GM21576 (cell line): ENCODE measurements around the gene ZDHHC7.
"Not testable (repeated sequence)": the region's sequence is repeated elsewhere in the genome, so short reads cannot be mapped to it uniquely, and the experiment has no call there.

Experiments used
- ATAC-seq: cut with Tn5 transposase; IDR thresholded peaks from one replicate; pipeline ENCODE4 v1.9.1; 2021; ENCODE audit warnings: mild to moderate bottlenecking, moderate library complexity; ENCODE audit not compliant: unreplicated experiment

ZDHHC7 gene, protein sequence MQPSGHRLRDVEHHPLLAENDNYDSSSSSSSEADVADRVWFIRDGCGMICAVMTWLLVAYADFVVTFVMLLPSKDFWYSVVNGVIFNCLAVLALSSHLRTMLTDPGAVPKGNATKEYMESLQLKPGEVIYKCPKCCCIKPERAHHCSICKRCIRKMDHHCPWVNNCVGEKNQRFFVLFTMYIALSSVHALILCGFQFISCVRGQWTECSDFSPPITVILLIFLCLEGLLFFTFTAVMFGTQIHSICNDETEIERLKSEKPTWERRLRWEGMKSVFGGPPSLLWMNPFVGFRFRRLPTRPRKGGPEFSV

DNA sequence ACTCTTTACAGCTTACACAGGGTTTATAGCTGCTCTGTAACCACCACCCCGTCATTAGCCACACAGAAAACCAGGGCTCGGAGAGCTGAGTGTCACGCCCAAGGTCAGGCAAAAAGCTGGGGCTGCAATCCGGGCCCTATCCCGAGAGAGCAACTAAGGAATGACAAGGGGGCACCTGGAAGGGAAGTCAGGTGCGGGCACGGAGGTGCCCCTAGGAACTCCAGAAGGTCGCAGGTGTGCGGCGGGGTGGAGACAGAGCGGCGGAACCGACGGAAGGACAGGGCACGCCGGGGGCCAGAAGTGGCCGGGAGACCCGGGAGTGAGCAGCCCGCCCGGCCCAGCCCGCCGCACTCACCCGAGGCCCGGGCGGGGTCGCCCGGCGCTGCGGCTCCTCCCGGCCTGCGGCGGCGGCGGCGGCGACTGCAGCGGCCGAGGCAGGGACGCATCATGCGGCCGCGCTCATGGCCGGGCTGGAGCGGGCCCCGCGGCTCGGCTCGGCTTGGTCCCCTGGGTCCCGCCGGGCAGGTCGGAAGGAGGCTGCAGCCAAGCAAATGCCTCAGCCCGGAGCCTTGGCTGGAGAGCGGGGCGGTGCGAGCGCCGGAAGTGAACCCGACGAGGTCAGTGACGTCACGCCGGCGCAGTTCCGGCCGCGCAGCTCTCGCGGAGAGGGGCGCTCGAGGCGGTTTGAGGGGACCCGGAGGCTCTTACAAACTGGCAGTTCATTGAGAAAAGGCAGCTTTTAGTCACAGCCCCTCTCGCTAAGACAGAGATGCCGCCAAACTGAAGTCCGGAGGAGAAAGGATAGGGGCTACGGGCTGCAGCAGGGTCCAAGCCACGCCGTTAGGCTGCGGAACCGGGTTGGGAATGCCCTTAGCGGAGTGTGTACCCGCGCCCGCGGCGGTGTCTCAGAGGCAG is at the start of gene ZDHHC7:
Gene ZDHHC7, minus strand, starts transcription at position 605 of the 915 bp plus-strand sequence. CDS start 20,917 bp downstream, outside the sequence.
- ATAC-seq, result peak; percentile 89

DNA sequence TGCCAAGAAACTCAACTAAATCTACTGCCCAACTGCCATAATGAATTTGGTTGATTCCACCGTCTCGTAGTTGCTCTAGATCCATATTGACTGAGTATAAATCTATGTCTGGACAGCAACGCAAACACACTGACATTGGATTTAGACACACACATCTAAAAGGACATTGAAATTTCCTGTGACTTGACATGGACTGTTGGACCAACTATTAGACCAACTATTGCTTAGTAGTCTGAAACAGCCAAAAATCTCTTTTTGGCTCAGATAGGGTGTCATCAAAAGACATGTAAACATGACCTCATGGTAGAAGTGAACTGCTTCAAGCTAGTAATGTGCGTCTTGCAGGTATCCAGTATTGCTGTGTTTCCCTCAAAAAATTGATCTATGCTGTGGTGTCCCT is 47.6 kb upstream of the ZDHHC7 start:
- no peak for ATAC-seq

DNA sequence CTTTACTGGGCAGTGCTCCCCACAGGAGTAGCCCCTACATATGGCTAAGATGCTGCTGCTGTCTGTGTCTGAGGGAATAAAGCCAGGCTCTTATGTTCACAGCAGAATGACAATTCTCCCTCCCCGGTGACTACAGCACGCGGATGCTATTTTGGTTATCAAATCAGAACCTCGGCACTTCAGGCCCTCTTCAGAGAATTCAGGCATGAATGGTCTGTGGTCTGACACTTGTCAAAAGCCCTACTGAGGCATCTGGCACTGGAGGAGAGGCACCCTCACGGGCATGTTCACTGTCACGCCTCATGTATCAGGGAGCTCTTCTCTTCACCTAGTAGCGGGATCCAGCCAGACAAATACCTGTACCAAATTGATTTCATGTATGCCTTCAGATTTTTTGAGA is 46.6 kb upstream of the ZDHHC7 start:
- ATAC-seq, result no peak

DNA sequence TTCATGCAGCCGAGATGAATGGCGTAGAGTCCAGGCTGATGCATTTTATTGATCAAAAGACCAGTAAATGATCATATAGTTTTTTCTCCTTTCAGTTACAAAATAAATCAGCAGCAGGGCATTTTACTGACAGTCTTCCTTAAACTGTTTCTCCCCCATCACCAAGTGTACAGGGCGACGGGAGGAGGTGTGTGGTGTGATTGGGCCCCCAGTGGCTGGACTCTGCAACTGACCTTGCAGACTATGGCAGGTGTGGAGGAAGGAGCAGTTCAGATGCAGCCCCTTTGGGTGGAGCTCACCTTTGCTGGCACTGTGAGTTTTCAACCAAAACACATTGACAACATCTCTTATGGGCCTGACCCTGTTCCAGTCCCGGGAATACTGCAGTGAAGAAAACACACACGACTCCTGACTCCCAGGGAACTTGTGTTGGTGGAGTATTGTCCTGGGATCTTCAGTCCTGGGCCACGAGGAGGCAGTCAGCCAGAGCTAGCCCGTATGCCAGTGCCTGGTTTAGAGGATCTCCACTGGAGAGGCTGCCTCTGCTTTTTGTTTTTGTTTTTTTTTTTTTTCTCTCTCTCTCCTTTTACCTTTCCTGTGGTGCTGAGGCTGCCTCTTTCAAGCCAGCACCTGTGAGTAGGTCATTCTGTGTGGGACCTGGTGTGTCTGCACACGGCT is 46.0 kb upstream of the ZDHHC7 start:
- ATAC-seq, result no peak

DNA sequence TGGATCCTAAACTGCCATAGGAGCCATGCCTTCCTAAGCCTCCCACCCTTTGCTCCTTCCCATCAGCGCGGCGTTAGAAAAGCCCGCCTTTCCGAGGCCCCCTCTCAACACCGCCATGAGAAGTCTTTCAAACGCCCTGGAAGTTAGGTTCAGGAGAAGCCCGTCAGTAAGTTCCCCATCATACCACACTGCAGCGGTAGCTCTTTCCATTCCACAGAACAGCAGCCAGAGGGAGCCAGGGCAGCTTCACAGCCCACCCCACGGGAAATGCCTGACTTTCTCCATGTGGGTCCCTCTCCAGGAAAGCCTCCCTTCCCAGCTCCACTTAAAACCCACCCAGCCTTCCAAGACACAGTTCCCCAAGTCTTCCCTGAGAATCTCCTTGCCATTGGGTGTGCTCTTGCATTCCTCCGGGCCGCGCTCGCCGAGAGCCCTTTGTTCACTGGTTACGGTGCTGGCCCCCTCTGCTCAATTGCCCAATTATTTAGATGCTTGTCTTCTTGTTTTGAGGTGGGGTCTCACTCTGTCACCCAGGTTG is 44.9 kb upstream of the ZDHHC7 start:
- ATAC-seq, result no peak

DNA sequence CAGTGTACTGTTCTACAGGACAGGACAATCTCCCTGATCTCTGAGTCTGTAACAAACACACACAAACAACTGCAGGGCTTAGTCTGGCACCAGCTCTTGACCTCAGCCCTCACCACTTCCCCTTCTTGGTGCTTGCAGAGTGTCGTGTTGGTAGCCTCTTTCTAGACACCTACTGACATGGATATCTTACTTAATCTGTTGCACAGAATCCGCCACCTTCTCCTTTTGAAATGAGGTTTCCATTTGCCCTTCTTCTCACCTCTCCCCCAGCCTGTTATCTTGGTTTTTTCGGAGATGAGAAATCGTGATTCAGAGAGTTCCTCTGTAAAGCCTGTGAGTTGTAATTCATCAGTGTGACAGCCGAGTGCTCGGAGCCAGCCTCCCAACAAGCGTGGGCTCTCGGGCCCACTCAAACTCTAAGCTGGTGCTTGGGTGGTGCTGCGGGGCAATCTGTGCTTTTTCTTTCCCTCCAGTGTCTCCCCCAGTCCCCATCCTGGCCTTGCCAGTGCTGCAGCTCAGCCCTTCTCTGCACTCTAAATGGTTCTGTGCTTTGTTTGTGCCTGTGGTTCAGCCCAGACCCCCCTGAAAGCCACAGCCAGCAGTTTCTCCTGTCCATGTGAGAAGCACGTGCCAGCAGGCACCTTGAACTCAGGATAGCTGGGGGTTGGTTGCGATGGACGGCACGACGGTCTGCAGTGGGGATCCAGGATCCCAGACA is 44.3 kb upstream of the ZDHHC7 start:
- ATAC-seq, result peak; percentile 90

DNA sequence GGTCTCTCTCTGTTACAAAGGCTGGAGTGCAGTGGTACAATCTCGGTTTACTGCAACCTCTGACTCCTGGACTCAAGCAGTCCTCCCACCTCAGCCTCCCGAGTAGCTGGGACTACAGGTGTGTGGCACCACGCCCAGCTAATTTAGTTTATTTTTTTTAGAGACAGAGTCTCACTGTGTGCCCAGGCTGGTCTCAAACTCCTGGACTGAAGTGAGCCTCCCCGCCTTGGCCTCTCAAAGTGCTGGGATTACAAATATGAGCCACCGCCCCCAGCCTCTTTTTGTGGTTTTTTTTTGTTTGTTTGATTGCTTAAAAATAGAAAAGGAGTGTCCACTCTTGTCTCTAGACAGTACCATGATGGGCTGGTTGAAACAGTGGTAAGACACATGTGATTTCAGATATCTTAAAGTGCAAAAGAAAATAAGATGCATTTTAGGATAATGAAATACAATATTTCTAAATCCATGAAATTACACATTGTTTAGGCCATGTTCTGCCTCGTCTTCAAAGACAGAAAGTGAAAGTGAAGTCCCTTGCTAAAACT is 43.7 kb upstream of the ZDHHC7 start:
- ATAC-seq, result no peak

DNA sequence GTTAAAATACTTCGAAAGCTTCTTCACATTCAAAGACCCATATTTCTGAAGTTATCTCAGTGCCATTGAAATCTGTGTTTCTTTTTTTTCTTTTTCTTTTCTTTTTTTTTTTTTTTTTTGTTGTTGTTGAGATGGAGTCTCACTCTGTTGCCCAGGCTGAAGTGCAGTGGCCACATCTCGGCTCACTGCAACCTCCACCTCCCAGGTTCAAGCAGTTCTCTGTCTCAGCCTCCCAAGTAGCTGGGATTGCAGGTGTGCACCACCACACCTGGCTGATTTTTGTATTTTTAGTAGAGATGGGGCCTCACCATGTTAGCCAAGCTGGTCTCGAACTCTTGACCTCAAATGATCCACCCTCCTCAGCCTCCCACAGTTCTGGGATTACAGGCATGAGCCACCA is 43.0 kb upstream of the ZDHHC7 start:
- ATAC-seq, result not testable (repeated sequence)

DNA sequence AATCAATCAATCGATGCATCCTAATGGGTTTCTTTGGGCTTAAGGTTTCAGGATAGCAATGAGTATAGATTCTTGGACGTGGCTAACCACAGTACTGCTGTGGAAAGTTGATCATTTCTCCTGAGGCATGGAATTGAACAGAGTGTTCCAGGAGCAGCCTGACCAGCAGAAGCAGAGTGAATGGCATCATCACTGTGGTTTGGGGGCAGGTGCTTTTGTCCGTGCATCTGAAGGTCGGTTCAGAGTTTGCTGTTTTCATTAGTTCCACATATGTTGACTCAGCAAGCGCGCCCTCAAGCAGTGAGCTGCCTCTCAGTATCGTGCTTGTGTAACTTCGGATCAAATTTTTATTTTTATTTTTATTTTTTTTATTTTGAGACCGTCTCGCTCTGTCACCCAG is 41.2 kb upstream of the ZDHHC7 start:
- no peak for ATAC-seq

DNA sequence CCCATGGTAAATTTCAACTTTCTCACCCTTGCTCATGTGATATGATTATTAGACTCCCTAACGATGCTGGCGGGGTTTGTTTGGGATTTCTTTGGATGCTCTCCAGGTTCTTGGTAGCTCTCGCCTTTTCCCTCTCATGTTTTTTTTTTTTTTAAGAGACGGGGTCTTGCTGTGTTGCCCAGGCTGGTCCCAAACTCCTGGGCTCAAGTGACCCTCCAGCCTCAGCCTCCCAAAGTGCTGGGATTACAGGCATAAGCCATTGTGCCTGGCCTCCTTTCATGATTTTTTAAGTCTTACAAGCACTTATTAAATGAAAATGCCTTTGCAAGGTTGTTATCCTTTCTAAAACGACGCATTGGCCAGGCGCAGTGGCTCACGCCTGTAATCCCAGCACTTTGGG is 40.3 kb upstream of the ZDHHC7 start:
- no peak for ATAC-seq

DNA sequence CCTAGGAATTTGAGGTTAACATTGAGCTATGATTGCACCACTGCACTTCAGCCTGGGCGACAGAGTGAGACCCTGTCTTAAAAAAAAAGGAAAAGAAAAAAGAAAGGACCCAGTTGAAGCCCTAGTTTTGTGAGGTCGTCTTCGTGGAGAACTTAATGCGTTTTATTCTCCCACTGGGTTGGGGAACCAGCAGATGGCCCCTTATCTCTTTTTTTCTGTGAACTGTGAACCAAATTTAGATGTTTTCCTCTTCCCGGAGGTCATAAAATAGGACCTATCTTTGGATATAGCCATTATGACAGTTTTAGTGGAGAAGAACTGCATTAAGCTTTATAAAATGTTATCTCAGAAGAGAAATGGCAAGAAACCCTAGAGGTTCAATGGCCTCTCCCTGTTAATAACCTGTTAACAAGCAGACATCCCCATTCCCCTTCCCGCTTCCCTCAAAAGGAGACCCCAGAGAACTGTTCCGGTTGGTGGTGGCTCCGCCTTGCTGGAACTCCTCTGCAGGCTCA is 39.8 kb upstream of the ZDHHC7 start:
- ATAC-seq, result no peak

DNA sequence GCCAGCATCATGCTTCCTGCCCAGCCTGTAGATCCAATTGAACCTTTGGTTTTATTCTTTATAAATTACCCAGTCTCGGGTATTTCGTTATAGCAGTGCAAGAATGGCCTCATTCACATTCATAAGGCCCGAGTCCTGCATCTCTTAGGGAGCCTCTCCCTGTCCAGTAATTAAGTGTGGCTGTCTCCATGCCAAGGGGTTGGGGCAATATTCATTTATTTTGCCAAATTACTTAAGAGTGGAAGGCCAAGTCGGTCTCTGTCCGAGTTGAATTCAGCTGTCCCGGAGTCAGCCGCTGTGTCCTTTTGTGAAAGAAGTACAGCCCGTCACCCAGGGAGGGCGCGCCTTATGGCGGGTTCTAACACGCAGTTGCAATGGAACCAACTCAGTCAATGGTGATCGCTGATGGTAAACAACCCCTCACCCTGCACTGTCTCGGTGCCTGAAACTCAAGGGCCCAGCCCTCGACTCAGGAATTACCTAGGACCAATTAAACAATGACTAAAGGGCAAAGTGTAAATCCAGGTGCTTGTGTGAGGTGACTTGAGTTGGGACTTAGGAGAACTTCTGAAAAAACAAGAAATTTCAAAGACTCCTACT is 38.5 kb upstream of the ZDHHC7 start:
- no peak for ATAC-seq

DNA sequence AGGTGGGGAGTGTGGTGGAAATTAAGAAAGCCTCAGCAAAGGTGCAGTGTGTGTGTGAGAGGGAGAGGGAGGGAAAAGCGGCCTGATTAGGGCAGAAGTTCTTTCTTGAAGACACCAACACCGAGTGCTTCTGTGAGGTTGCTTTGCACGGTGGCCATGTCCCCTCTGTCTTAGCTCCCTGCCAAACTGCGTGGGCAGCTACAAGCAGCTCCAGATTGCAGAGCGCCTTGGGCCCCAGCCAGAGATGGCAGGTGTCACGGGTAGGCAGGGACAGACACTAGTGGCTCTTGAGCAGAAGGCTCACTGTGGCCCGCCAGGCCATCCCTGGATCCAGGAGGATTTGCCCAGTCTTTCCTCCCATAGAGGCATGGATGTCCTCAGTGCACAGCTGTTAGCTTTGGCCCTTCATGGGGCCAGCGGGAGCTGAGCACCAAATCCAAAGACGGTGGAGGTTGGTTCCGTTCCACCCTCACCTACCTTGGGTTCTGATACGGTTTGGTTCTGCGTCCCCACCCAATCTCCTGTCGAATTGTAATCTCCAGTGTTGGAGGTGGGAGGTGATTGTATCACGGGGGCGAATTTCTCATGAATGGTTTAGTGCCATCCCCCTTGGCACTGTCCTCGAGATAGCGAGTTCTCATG is 37.7 kb upstream of the ZDHHC7 start:
- ATAC-seq, result no peak

DNA sequence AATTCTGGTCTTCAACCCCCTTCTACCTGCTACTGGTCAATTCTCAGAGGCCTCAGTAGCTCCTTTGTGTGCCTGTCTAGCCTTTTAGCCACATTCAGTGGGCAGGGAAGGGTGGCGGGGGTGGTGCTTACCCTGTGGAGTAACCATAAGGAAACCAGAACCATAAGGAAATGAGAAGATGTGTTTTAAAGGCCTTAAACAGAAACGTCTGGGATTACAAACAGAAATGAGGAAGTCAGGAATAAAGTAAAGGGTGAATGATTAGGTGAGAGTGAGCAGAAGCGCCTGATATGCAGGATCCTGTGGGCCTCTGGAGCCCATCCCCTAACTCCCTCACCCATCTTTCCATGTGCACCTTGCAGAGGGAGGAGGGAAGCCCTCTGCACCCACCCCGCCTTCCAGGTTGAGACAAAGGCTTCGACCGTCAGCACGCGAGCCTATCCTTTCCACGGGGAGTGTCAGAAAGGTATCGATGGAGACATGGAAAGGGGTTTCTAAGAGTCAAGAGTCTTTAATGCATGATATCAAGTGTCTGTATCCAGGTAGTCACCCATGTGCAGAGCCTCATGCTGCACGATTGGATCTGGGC is 36.6 kb upstream of the ZDHHC7 start:
- ATAC-seq, result no peak

DNA sequence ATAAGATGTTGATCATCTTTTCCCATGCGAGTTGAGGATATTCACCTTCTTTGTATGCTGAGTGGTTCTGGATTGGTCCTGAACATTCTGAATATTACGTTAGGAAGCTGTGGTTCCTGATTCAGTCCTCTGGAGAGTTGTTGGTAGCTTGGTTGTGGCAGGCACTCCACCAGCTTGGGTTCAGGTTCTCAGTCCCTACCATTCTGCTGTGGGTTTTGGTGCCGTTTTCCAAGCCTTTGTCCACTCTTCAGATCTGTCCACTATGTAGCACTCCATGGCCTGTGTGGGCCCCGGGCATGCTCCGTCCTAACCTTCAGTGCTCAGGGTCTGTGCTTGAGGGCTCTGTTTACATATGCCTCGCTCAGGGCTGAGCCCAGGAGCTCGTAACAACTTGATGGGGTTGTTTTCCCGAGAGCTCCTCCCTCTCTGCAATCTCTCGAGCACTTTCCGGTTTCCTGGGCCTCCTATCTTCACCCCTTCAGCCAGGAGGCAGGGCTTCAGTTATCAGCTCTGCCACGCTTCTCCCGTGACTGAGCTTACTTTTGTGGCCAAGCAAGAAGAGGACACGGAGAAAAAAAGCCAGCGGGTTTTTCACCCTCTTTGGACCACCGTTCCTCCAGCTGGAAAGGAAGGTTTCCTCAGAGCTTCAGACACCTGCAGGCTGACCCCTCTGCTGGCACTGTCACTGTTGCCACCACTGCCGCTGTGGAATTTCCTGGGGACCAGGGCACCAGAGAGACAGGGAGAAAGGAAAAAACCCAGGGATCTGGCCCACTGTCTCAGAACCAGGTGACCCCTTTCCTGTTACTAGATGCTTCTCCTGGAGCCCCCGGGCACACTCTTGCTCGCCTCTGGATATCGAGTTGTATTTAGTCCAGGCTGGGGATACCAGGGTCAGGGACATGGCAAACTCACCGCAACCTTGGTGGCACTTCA is 35.9 kb upstream of the ZDHHC7 start:
- no peak for ATAC-seq

DNA sequence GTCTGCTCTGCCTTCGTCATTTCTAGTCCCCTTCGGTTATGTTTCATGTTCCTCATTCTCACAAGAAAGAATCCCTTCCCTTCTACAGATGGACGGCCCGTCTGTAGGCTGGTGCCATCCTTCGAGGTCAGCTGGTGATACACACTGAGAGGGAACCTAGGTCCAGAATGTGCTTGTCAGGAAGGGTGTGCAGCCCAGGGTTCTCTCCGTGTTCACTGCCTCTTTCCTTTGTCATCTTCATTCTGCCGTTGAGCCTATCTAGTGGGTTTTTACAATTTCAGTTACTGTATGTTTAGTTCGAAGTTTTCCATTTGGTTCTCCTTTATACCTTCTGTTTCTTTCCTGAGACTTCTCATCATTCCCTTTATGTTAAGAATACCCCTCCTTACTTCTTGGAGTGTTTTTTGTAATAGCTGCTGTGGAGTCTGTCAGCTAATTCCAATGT is 35.2 kb upstream of the ZDHHC7 start:
- no peak for ATAC-seq

DNA sequence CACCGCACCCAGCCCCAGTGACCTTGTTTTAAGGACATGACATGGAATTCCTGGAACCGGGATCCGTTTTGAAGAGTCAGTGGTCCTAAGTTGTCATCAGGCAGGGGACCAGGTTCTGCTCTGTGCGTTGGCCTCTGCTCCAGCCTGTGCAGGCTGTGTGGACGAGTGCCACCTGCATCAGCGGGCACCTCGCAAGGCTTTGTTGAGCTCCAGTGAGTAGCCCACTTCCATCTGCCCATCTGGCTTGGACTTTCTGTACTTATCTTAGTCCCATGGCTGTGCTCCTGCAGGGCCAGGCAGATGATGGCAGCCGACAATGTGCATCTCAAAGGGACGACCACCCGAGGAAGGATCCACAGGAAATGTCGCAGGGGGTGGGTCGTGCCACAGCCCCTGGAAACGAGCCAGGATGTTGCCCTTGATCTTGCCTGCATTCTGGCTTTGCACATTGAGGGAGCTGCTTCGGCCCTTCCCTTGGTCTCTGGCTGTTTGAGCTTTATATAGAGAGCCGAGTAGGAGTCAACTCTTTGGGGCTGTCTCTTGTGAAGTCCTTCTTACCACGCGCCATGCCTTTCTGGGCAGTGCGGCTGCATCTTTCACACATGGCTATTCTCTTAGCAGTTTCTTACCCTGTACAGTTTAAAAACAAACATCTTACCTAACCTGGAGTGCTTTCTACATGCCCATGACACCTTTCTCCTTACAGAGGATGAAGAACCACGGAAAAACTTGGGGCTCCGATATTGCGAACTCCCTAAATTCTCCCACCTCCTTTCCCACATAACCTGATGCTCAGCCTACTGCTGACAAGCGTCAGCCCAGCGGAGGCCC is 34.5 kb upstream of the ZDHHC7 start:
- no peak for ATAC-seq
